SKM-1 treated with dmso at 0.1 percent for 144 hours (cell line): Measurements from ENCODE around the gene STK17B.
A peak's percentile ranks its signal among the peaks of the same experiment; 100 is the strongest.

Experiments used
- DNase-seq: peaks from one replicate; lab custom pipeline; 2025; ENCODE audit not compliant: unreplicated experiment; lab: John Stamatoyannopoulos, UW

Gene STK17B

GRCh38 chr2:196159221-196159892, 12.0 kb downstream of the STK17B start:
- no peak for DNase-seq

GRCh38 chr2:196155575-196155974, 15.8 kb downstream of the STK17B start:
- DNase-seq = no peak

GRCh38 chr2:196153480-196153879, 17.9 kb downstream of the STK17B start:
- DNase-seq = no peak

GRCh38 chr2:196149948-196150347, 21.4 kb downstream of the STK17B start:
- DNase-seq = no peak

- DNase-seq = no peak
Observed at GRCh38 chr2:196148736-196149135, 22.6 kb downstream of the STK17B start.

- no peak for DNase-seq
Observed at GRCh38 chr2:196145256-196145655, 26.1 kb downstream of the STK17B start.

- no peak for DNase-seq
Observed at GRCh38 chr2:196144513-196145126, 26.8 kb downstream of the STK17B start.

- DNase-seq = no peak
Observed at GRCh38 chr2:196143730-196144131, 27.6 kb downstream of the STK17B start.

- DNase-seq = no peak
Observed at GRCh38 chr2:196142825-196143224, 28.6 kb downstream of the STK17B start.

DNA sequence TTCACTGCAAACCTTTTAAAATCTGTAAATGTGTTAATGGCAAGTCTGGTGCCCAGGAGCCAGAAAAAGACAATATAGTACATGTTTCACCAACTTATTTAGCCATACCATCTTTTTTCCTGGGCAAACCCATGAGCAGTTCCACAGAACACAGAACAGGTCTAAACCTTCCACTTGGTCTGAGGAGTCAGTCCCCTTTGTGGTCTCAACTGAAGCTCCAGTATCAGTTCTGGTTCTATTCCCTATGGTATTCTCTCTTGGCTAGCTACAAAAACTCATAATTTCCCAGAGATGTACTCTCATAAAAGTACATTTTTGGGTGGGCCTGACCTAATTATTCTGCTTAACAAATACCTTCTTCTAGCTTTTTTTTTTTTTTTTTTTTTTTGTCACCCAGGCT, 31.2 kb downstream of the STK17B start:
- DNase-seq = no peak

DNA sequence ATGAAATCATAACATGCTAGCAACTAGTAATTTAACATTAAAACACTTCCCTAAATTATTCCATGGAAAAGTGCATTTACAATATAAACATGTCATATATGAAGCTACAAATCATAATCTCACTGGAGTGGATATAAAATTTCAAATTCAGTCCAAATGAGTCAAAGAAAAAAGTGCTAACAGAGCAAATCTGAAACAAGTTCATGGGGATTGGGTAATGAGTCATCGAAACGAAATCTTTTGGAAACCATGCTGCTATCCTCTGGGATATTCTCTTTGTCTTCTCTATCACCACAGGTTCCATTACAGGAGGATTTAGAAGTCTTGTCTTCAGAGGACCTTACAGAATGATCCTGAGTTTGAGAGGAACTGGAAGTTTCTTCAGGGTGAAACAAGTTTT, 34.1 kb downstream of the STK17B start:
- no peak for DNase-seq

GRCh38 chr2:196136151-196136550, 35.2 kb downstream of the STK17B start:
- DNase-seq = no peak

GRCh38 chr2:196131949-196132925, 39.1 kb downstream of the STK17B start:
- DNase-seq = no peak

GRCh38 chr2:196131384-196131937, 39.9 kb downstream of the STK17B start:
- peak; percentile 63 for DNase-seq

GRCh38 chr2:196130039-196130825, 41.1 kb downstream of the STK17B start:
- no peak for DNase-seq

DNA sequence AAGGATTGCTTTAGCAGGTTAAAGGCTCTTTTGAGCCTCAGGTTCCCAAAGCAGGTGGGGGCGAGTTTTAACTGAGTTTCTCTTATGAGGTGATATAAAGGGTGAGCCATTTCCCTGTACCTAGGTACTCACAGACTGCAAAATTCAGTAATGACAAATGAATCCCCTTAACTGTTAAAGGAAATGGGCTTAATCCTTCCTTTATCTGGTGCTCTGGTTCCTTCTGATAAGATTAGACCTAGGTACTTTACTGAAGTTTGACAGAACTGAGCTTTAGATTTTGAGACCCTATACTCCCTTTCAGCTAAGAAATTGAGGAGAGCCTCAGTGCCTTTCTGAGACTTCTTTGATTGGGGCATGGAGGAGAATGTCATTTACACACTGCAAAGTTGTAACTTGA, 42.6 kb downstream of the STK17B start:
- DNase-seq = no peak

- no peak for DNase-seq
Observed at GRCh38 chr2:196125596-196125995, 45.8 kb downstream of the STK17B start.

- DNase-seq = no peak
Observed at GRCh38 chr2:196123679-196124373, 47.6 kb downstream of the STK17B start.

DNA sequence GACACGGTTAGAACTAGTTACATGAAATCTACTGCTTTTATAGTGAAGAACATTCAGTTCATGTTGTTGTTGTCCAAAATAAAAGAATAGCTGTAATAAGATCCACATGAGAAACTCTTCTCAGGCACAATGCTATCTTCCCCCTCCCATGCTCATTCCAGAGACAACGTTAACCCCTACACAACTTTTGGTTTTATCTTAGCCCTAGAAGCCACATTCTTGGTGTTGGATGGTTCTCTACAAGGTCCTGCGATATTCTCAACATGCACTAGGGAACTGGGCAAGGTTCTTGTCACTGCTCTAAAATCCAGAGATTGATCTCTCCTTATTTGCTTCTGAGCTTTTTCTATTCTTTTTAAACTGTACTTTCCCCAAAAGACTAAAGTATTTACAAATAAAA, 51.5 kb downstream of the STK17B start:
- DNase-seq = no peak

DNA sequence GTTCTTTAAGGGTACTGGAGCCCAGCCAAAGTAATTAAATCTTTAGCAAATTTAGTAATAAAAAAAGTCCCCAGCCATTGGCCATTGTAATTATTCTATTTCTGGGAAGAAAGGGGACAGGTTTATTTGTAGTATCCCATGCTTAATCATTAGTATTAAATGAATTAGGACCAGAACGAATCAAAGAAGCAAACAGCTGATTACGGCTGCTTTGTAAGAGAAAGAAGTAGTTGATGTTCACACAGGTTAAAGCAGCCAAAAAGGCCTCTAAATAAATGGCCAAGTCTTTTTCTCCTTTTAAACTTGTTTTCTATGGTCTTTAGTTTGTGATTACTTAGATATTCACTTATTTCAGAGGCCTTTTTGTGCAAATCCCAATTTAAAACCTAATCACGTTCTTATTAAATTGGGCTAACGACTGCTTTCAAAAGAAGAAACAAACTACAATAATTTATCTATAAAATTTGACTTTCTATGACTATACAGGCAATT, 54.1 kb downstream of the STK17B start:
- DNase-seq = no peak
